ENCODE data around the gene CHST8.

CHST8 gene

DNA sequence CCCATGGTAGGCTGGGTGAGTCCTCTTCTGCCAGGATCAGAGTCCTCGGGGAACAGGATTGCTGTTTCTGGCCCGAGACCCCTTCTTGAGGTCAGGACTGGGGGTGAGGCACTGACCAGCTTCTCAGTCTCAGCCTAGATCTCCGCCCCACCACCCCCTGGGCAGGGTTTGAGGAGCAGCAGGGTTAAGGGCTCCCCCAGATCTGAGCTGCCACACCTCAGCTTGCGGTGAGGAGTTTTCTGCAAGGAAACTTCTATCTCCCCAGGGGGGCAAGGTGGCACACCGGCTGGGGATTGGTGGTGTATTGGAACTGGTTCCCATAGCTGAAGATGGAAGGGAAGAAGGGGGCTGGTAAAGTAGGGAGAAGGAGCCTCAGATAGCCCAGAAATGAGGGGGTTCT is 19.5 kb downstream of the CHST8 start:
- POLR2A ChIA-PET = no interaction called here
- no peak overlapping the region for H3K4me3 ChIP-seq (ENCODE audit: control insufficient read depth in 1 of 7, extremely low read depth in 1 of 7, insufficient read depth in 4 of 7, low read depth in 2 of 7, low read length in 6 of 7)

GRCh38 chr19:33641956-33642498 is 20.3 kb downstream of the CHST8 start:
- H3K4me1 ChIP-seq (ENCODE audit: control extremely low read depth in 1 of 4, control insufficient read depth in 4 of 4, insufficient read depth in 4 of 4, low read length in 3 of 4) = no peaks in the 10 kb centered on the region
- CTCF ChIA-PET = no interaction called here
- H3K36me3 ChIP-seq (ENCODE audit: control insufficient read depth in 4 of 4, insufficient read depth in 4 of 4, low read length in 3 of 4) = no peaks in the 10 kb centered on the region
- 91% methylated on average over 7 of the region's 7 CpGs for WGBS (ENCODE audit: insufficient coverage)
- no peak overlapping the region for H3K4me3 ChIP-seq (ENCODE audit: control insufficient read depth in 1 of 7, extremely low read depth in 1 of 7, insufficient read depth in 4 of 7, low read depth in 2 of 7, low read length in 6 of 7)
- H3K27ac ChIP-seq (ENCODE audit: insufficient read depth in 1 of 2, low read depth in 1 of 2, low read length in 2 of 2, poor library complexity in 1 of 2, severe bottlenecking in 2 of 2) = no peak overlapping the region
- POLR2A ChIA-PET = no interaction called here
- H3K27me3 ChIP-seq (replicated peaks in 2 of 5; ENCODE audit: control insufficient read depth in 4 of 5, insufficient read depth in 5 of 5, low read length in 4 of 5) = peaks cover 0 to 36% (median 9%) of the 10 kb centered on the region in 5 experiments
- no peaks in the 10 kb centered on the region for H3K9me3 ChIP-seq (ENCODE audit: control extremely low read depth in 1 of 5, control insufficient read depth in 4 of 5, insufficient read depth in 2 of 5, low read depth in 1 of 5, low read length in 4 of 5)
- no peak for DNase-seq

More for the DNA sequence above, 19.5 kb downstream of the CHST8 start:
- H3K27ac ChIP-seq (ENCODE audit: insufficient read depth in 1 of 2, low read depth in 1 of 2, low read length in 2 of 2, poor library complexity in 1 of 2, severe bottlenecking in 2 of 2) = no peak overlapping the region
- no peaks in the 10 kb centered on the region for H3K9me3 ChIP-seq (ENCODE audit: control extremely low read depth in 1 of 5, control insufficient read depth in 4 of 5, insufficient read depth in 2 of 5, low read depth in 1 of 5, low read length in 4 of 5)
- H3K27me3 ChIP-seq (replicated peaks in 2 of 5; ENCODE audit: control insufficient read depth in 4 of 5, insufficient read depth in 5 of 5, low read length in 4 of 5) = peaks cover 0 to 39% (median 9%) of the 10 kb centered on the region in 5 experiments
- DNase-seq = no peak
- no peaks in the 10 kb centered on the region for H3K4me1 ChIP-seq (ENCODE audit: control extremely low read depth in 1 of 4, control insufficient read depth in 4 of 4, insufficient read depth in 4 of 4, low read length in 3 of 4)
- H3K36me3 ChIP-seq (ENCODE audit: control insufficient read depth in 4 of 4, insufficient read depth in 4 of 4, low read length in 3 of 4) = no peaks in the 10 kb centered on the region
- WGBS (ENCODE audit: insufficient coverage) = 87% methylated on average over 5 of the region's 5 CpGs
- CTCF ChIA-PET = no interaction called here

DNA sequence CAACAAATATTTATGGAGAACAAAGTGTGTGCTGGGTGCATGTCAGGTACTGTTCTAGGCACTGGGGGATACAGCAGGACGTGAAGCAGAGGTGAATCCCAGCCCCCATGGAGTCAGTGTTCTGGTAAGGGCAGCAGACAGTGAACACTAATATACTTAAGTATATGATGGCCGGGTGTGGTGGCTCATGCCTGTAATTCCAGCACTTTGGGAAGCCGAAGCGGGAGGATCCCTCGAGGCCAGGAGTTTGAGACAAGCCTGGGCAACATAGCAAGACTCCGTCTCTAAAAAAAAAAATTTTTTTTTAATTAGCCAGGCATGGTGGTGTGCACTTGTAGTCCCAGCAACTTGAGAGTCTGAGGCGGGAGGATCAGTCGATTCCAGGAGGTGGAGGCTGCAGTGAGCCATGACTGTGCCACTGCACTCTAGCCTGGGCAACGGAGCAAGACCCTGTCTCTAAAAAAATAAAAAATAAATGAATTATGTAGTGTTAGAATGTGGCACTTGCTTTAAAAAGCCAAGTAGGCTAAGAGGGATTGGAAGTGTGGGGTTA is 22.6 kb downstream of the CHST8 start:
- Histone ChIP-seq H3K4me3 (ENCODE audit: control insufficient read depth in 1 of 7, extremely low read depth in 1 of 7, insufficient read depth in 4 of 7, low read depth in 2 of 7, low read length in 6 of 7) (no peak overlapping the region), H3K4me1 (ENCODE audit: control extremely low read depth in 1 of 4, control insufficient read depth in 4 of 4, insufficient read depth in 4 of 4, low read length in 3 of 4) (no peaks in the 10 kb centered on the region), H3K27me3 (replicated peaks in 2 of 5; ENCODE audit: control insufficient read depth in 4 of 5, insufficient read depth in 5 of 5, low read length in 4 of 5) (peaks cover 3 to 29% (median 7%) of the 10 kb centered on the region in 5 experiments), H3K36me3 (ENCODE audit: control insufficient read depth in 4 of 4, insufficient read depth in 4 of 4, low read length in 3 of 4) (no peaks in the 10 kb centered on the region), H3K9me3 (ENCODE audit: control extremely low read depth in 1 of 5, control insufficient read depth in 4 of 5, insufficient read depth in 2 of 5, low read depth in 1 of 5, low read length in 4 of 5) (no peaks in the 10 kb centered on the region), H3K27ac (ENCODE audit: insufficient read depth in 1 of 2, low read depth in 1 of 2, low read length in 2 of 2, poor library complexity in 1 of 2, severe bottlenecking in 2 of 2) (no peak overlapping the region)
- POLR2A ChIA-PET = no interaction called here
- DNase-seq = no peak
- 97% methylated on average over 7 of the region's 9 CpGs for WGBS (ENCODE audit: insufficient coverage)
- CTCF ChIA-PET = no interaction called here

DNA sequence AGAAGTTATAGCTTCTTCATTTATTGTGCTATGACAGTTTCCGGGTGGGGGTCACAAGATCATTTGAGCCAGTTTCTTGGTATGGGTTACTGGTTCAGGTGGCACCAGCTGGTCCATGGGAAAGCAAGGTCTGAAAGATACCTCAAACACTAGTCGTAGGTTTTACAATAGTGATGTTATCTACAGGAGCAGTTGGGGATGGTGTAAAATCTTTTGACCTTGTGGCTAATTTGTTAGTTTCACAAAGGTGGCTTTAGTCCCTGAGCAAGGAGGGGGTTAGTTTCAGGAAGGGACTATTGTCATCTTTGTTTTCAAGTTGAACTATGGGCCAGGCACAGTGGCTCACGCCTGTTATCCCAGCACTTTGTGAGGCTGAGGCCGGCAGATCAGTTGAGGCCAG is 24.6 kb downstream of the CHST8 start:
- DNase-seq = no peak

GRCh38 chr19:33647146-33647545 is 25.4 kb downstream of the CHST8 start:
- Histone ChIP-seq H3K36me3 (ENCODE audit: control insufficient read depth in 4 of 4, insufficient read depth in 4 of 4, low read length in 3 of 4) (no peaks in the 10 kb centered on the region), H3K4me1 (ENCODE audit: control extremely low read depth in 1 of 4, control insufficient read depth in 4 of 4, insufficient read depth in 4 of 4, low read length in 3 of 4) (no peaks in the 10 kb centered on the region), H3K9me3 (ENCODE audit: control extremely low read depth in 1 of 5, control insufficient read depth in 4 of 5, insufficient read depth in 2 of 5, low read depth in 1 of 5, low read length in 4 of 5) (peaks cover 0 to 3% (median 0%) of the 10 kb centered on the region in 5 experiments), H3K4me3 (ENCODE audit: control insufficient read depth in 1 of 7, extremely low read depth in 1 of 7, insufficient read depth in 4 of 7, low read depth in 2 of 7, low read length in 6 of 7) (no peak overlapping the region), H3K27ac (ENCODE audit: insufficient read depth in 1 of 2, low read depth in 1 of 2, low read length in 2 of 2, poor library complexity in 1 of 2, severe bottlenecking in 2 of 2) (no peak overlapping the region), H3K27me3 (replicated peaks in 2 of 5; ENCODE audit: control insufficient read depth in 4 of 5, insufficient read depth in 5 of 5, low read length in 4 of 5) (peaks cover 0 to 19% (median 6%) of the 10 kb centered on the region in 5 experiments)
- ChIA-PET CTCF (interaction anchor here (0.7 kb wide), 1 partner anchor 215 kb away, joined by 3 read pairs; no protein-coding TSS in a partner anchor), POLR2A (no interaction called here)
- WGBS (ENCODE audit: insufficient coverage) = 86% methylated on average over 6 of the region's 6 CpGs
- DNase-seq = no peak

More for the DNA sequence above, 24.6 kb downstream of the CHST8 start:
- H3K36me3 ChIP-seq (ENCODE audit: control insufficient read depth in 4 of 4, insufficient read depth in 4 of 4, low read length in 3 of 4) = no peaks in the 10 kb centered on the region
- H3K4me3 ChIP-seq (ENCODE audit: control insufficient read depth in 1 of 7, extremely low read depth in 1 of 7, insufficient read depth in 4 of 7, low read depth in 2 of 7, low read length in 6 of 7) = no peak overlapping the region
- WGBS (ENCODE audit: insufficient coverage) = 94% methylated on average over 3 of the region's 4 CpGs
- CTCF ChIA-PET = no interaction called here
- POLR2A ChIA-PET = no interaction called here
- H3K4me1 ChIP-seq (ENCODE audit: control extremely low read depth in 1 of 4, control insufficient read depth in 4 of 4, insufficient read depth in 4 of 4, low read length in 3 of 4) = no peaks in the 10 kb centered on the region
- no peak overlapping the region for H3K27ac ChIP-seq (ENCODE audit: insufficient read depth in 1 of 2, low read depth in 1 of 2, low read length in 2 of 2, poor library complexity in 1 of 2, severe bottlenecking in 2 of 2)
- peaks cover 0 to 23% (median 6%) of the 10 kb centered on the region in 5 experiments for H3K27me3 ChIP-seq (replicated peaks in 2 of 5; ENCODE audit: control insufficient read depth in 4 of 5, insufficient read depth in 5 of 5, low read length in 4 of 5)
- H3K9me3 ChIP-seq (ENCODE audit: control extremely low read depth in 1 of 5, control insufficient read depth in 4 of 5, insufficient read depth in 2 of 5, low read depth in 1 of 5, low read length in 4 of 5) = no peaks in the 10 kb centered on the region

- H3K36me3 ChIP-seq (ENCODE audit: control insufficient read depth in 4 of 4, insufficient read depth in 4 of 4, low read length in 3 of 4) = no peaks in the 10 kb centered on the region
- no peak overlapping the region for H3K4me3 ChIP-seq (ENCODE audit: control insufficient read depth in 1 of 7, extremely low read depth in 1 of 7, insufficient read depth in 4 of 7, low read depth in 2 of 7, low read length in 6 of 7)
- H3K27ac ChIP-seq (ENCODE audit: insufficient read depth in 1 of 2, low read depth in 1 of 2, low read length in 2 of 2, poor library complexity in 1 of 2, severe bottlenecking in 2 of 2) = no peak overlapping the region
- CTCF ChIA-PET = no interaction called here
- no peaks in the 10 kb centered on the region for H3K4me1 ChIP-seq (ENCODE audit: control extremely low read depth in 1 of 4, control insufficient read depth in 4 of 4, insufficient read depth in 4 of 4, low read length in 3 of 4)
- no peak for DNase-seq
- H3K9me3 ChIP-seq (ENCODE audit: control extremely low read depth in 1 of 5, control insufficient read depth in 4 of 5, insufficient read depth in 2 of 5, low read depth in 1 of 5, low read length in 4 of 5) = peaks cover 0 to 3% (median 0%) of the 10 kb centered on the region in 5 experiments
- H3K27me3 ChIP-seq (replicated peaks in 2 of 5; ENCODE audit: control insufficient read depth in 4 of 5, insufficient read depth in 5 of 5, low read length in 4 of 5) = peaks cover 0 to 23% (median 7%) of the 10 kb centered on the region in 5 experiments
- POLR2A ChIA-PET = no interaction called here
- 51% methylated on average over 3 of the region's 4 CpGs for WGBS (ENCODE audit: insufficient coverage)
Measured at GRCh38 chr19:33649627-33650305, 28.0 kb downstream of the CHST8 start.

DNA sequence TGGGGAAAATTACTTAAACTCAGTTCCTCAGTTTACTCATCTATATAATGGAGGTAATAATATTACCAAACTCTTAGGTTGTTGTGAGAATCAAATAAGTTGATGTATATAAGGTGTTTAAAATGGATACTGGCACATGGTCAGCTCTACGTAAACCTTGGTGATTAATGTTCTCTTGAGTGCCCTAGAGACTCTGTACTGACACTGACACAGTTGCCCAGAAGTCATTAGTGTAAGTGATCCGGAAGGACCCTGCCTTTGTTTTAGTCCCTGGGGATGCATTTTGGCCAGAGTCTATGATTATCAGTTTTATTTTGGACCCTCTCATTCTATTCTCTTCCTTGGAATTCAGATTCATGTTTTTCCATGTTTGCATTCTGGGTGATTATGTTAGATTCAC is 31.9 kb downstream of the CHST8 start:
- Histone ChIP-seq H3K4me1 (ENCODE audit: control extremely low read depth in 1 of 4, control insufficient read depth in 4 of 4, insufficient read depth in 4 of 4, low read length in 3 of 4) (no peaks in the 10 kb centered on the region), H3K9me3 (ENCODE audit: control extremely low read depth in 1 of 5, control insufficient read depth in 4 of 5, insufficient read depth in 2 of 5, low read depth in 1 of 5, low read length in 4 of 5) (peaks cover 0 to 3% (median 0%) of the 10 kb centered on the region in 5 experiments), H3K36me3 (ENCODE audit: control insufficient read depth in 4 of 4, insufficient read depth in 4 of 4, low read length in 3 of 4) (no peaks in the 10 kb centered on the region), H3K27me3 (replicated peaks in 2 of 5; ENCODE audit: control insufficient read depth in 4 of 5, insufficient read depth in 5 of 5, low read length in 4 of 5) (peaks cover 0 to 20% (median 7%) of the 10 kb centered on the region in 5 experiments), H3K27ac (ENCODE audit: insufficient read depth in 1 of 2, low read depth in 1 of 2, low read length in 2 of 2, poor library complexity in 1 of 2, severe bottlenecking in 2 of 2) (no peak overlapping the region), H3K4me3 (ENCODE audit: control insufficient read depth in 1 of 7, extremely low read depth in 1 of 7, insufficient read depth in 4 of 7, low read depth in 2 of 7, low read length in 6 of 7) (no peak overlapping the region)
- 100% methylated on average over 2 of the region's 2 CpGs for WGBS (ENCODE audit: insufficient coverage)
- ChIA-PET CTCF (no interaction called here), POLR2A (interaction anchor here (0.6 kb wide), 1 partner anchor 10 kb away, joined by 3 read pairs; no protein-coding TSS in a partner anchor)
- DNase-seq = no peak
